ENCODE data around the gene ARHGAP6.

- TF ChIP-seq POLR2A (IDR thresholded peaks at IDR 0.05; ENCODE audit: low read depth, low read length) (no peak), GATA2 (IDR thresholded peaks at IDR 0.05; ENCODE audit: insufficient read depth, insufficient read length, low read depth, low read length) (no peak), POLR2AphosphoS5 (IDR thresholded peaks at IDR 0.05; ENCODE audit: insufficient read depth, low read depth, low read length) (no peak), EZH2 (IDR thresholded peaks at IDR 0.05; ENCODE audit: borderline replicate concordance, low read depth, low read length, severe bottlenecking) (no peak), MYC (IDR thresholded peaks at IDR 0.05; ENCODE audit: low read depth, low read length) (no peak)
- TF ChIP-seq, protein P1, sequence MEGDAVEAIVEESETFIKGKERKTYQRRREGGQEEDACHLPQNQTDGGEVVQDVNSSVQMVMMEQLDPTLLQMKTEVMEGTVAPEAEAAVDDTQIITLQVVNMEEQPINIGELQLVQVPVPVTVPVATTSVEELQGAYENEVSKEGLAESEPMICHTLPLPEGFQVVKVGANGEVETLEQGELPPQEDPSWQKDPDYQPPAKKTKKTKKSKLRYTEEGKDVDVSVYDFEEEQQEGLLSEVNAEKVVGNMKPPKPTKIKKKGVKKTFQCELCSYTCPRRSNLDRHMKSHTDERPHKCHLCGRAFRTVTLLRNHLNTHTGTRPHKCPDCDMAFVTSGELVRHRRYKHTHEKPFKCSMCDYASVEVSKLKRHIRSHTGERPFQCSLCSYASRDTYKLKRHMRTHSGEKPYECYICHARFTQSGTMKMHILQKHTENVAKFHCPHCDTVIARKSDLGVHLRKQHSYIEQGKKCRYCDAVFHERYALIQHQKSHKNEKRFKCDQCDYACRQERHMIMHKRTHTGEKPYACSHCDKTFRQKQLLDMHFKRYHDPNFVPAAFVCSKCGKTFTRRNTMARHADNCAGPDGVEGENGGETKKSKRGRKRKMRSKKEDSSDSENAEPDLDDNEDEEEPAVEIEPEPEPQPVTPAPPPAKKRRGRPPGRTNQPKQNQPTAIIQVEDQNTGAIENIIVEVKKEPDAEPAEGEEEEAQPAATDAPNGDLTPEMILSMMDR (IDR thresholded peaks at IDR 0.05; ENCODE audit: extremely low read depth in 1 of 2, insufficient read depth in 1 of 2, low read depth in 1 of 2, low read length in 2 of 2) = no peak
- TF ChIP-seq, protein P2, sequence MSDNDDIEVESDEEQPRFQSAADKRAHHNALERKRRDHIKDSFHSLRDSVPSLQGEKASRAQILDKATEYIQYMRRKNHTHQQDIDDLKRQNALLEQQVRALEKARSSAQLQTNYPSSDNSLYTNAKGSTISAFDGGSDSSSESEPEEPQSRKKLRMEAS (IDR thresholded peaks at IDR 0.05; ENCODE audit: insufficient read depth, insufficient read length) = no peak
Measured at GRCh38 chrX:11481035-11481434, 184.7 kb downstream of the ARHGAP6 start.
